Inferior parietal cortex (tissue), 1 donor: ENCODE data around the gene RUVBL1.

Experiments
- DNase-seq: peaks from one replicate; pipeline ENCODE4 v3.0.0-alpha.2; 2016; ENCODE audit errors: extremely low spot score

RUVBL1 gene

GRCh38 chr3:128068156-128068620, 55.4 kb downstream of the RUVBL1 start:
- peak; percentile 35 for DNase-seq

- no peak for DNase-seq
Observed at GRCh38 chr3:128067489-128067888, 56.1 kb downstream of the RUVBL1 start.

- DNase-seq, result no peak
Observed at GRCh38 chr3:128066676-128067075, 56.9 kb downstream of the RUVBL1 start.

GRCh38 chr3:128066114-128066513, 57.5 kb downstream of the RUVBL1 start:
- DNase-seq, result no peak

- no peak for DNase-seq
Observed at GRCh38 chr3:128064962-128065361, 58.6 kb downstream of the RUVBL1 start.

- DNase-seq, result no peak
Observed at GRCh38 chr3:128063865-128064264, 59.7 kb downstream of the RUVBL1 start.

GRCh38 chr3:128062033-128062745, 61.4 kb downstream of the RUVBL1 start:
- no peak for DNase-seq

- no peak for DNase-seq
Observed at GRCh38 chr3:128060473-128061381, 62.9 kb downstream of the RUVBL1 start.

GRCh38 chr3:128056258-128056657, 67.4 kb downstream of the RUVBL1 start:
- DNase-seq, result no peak

- no peak for DNase-seq
Observed at GRCh38 chr3:128054367-128054766, 69.2 kb downstream of the RUVBL1 start.

- no peak for DNase-seq
Observed at GRCh38 chr3:128053614-128054013, 70.0 kb downstream of the RUVBL1 start.

- DNase-seq, result no peak
Observed at GRCh38 chr3:128052595-128053351, 70.8 kb downstream of the RUVBL1 start.

GRCh38 chr3:128051837-128052594, 71.6 kb downstream of the RUVBL1 start, which contains the start of gene SEC61A1:
SEC61A1 (plus strand) TSS chr3:128052437; CDS start chr3:128052553, 116 bp downstream.
- peak; percentile 90 for DNase-seq

- DNase-seq, result no peak
Observed at GRCh38 chr3:128051459-128051836, 72.2 kb downstream of the RUVBL1 start.

GRCh38 chr3:128050597-128050996, 73.0 kb downstream of the RUVBL1 start:
- DNase-seq, result no peak

GRCh38 chr3:128041344-128041743, 82.3 kb downstream of the RUVBL1 start:
- DNase-seq, result peak; percentile 24

- DNase-seq, result no peak
Observed at GRCh38 chr3:128040660-128041059, 83.0 kb downstream of the RUVBL1 start.

- DNase-seq, result no peak
Observed at GRCh38 chr3:128040041-128040440, 83.6 kb downstream of the RUVBL1 start.

GRCh38 chr3:128036119-128036518, 87.5 kb downstream of the RUVBL1 start:
- DNase-seq, result no peak

GRCh38 chr3:128033102-128033501, 90.5 kb downstream of the RUVBL1 start:
- DNase-seq, result no peak
